PFSK-1 (cell line): Measurements from ENCODE around the gene PIAS4.

Source experiments
- FOXP2 ChIP-seq: optimal IDR thresholded peaks from 2 replicates; pipeline ENCODE3; 2011; ENCODE audit warnings: borderline replicate concordance, control low read depth, inconsistent platforms; ENCODE audit not compliant: insufficient read depth; ENCODE audit errors: extremely low read length, extremely low read depth
- POLR2AphosphoS5 ChIP-seq: IDR thresholded peaks from 2 replicates; pipeline ENCODE4 v1.6.1; 2012; ENCODE audit warnings: low read depth, mild to moderate bottlenecking, control low read depth, low read length, moderate library complexity
- REST ChIP-seq, 2 experiments: IDR thresholded peaks; 2 replicates each; pipeline versions ENCODE4 v1.6.1 to v1.8.0; 2011 to 2012; ENCODE audit warnings: low read depth in 2 of 2, low read length in 2 of 2, control low read depth in 1 of 2, inconsistent platforms in 1 of 2, mild to moderate bottlenecking in 1 of 2, moderate library complexity in 1 of 2; ENCODE audit not compliant: insufficient read depth in 1 of 2
- SIN3A ChIP-seq: IDR thresholded peaks from 2 replicates; pipeline ENCODE4 v1.6.1; 2012; ENCODE audit warnings: mild to moderate bottlenecking, low read length, moderate library complexity, borderline replicate concordance; ENCODE audit not compliant: insufficient read depth
- TAF1 ChIP-seq: IDR thresholded peaks from 2 replicates; pipeline ENCODE4 v1.6.1; 2012; ENCODE audit warnings: low read length, control low read depth, borderline replicate concordance; ENCODE audit not compliant: insufficient read depth

The PIAS4 gene

GRCh38 chr19:4016903-4017638 lies 9.5 kb downstream of the PIAS4 start:
- no peak for TF ChIP-seq FOXP2
- no peak for TF ChIP-seq TAF1
- no peak for TF ChIP-seq SIN3A
- TF ChIP-seq REST (IDR thresholded peaks at IDR 0.05; ENCODE audit: insufficient read depth in 1 of 2, low read depth in 2 of 2, low read length in 2 of 2), result no peak

- TF ChIP-seq SIN3A, result no peak
- no peak for TF ChIP-seq FOXP2
- no peak for TF ChIP-seq TAF1
- TF ChIP-seq REST (IDR thresholded peaks at IDR 0.05; ENCODE audit: insufficient read depth in 1 of 2, low read depth in 2 of 2, low read length in 2 of 2), result no peak
- TF ChIP-seq POLR2AphosphoS5, result no peak
These were observed 10.6 kb downstream of the PIAS4 start for GRCh38 chr19:4018140-4018613.

- TF ChIP-seq SIN3A (no peak), FOXP2 (no peak), TAF1 (no peak), REST (IDR thresholded peaks at IDR 0.05; ENCODE audit: insufficient read depth in 1 of 2, low read depth in 2 of 2, low read length in 2 of 2) (no peak), POLR2AphosphoS5 (no peak)
These were observed 11.4 kb downstream of the PIAS4 start for GRCh38 chr19:4018775-4019504.

- TF ChIP-seq POLR2AphosphoS5 (no peak), FOXP2 (no peak), TAF1 (no peak), SIN3A (no peak), REST (IDR thresholded peaks at IDR 0.05; ENCODE audit: insufficient read depth in 1 of 2, low read depth in 2 of 2, low read length in 2 of 2) (no peak)
These were observed 12.0 kb downstream of the PIAS4 start for GRCh38 chr19:4019578-4019977.
